ENCODE results near the gene TBC1D4. TPM values are rescaled to one million over a fixed set of nuclear protein-coding genes. Genes with fewer than 3 reads are reported as not detected.

TBC1D4 gene
- total RNA-seq, 1 experiment from 2014 or later = 177 TPM

- Mint-ChIP-seq H3K27ac (ENCODE audit: unreplicated experiment) (no peak overlapping the region), H3K36me3 (ENCODE audit: insufficient read depth, unreplicated experiment) (no peaks in the 10 kb centered on the region)
- CTCF ChIA-PET = no interaction called here
Measured at GRCh38 chr13:75495938-75496337, 14.0 kb upstream of the TBC1D4 start.

GRCh38 chr13:75494491-75494890 lies 12.5 kb upstream of the TBC1D4 start:
- CTCF ChIA-PET = no interaction called here
- H3K4me3 Mint-ChIP-seq (ENCODE audit: unreplicated experiment) = no peak overlapping the region
- Histone ChIP-seq H3K4me3 (ENCODE audit: low read depth, low read length) (no peak overlapping the region), H3K4me1 (no peaks in the 10 kb centered on the region), H3K9me3 (no peaks in the 10 kb centered on the region), H3K36me3 (ENCODE audit: control insufficient read depth, insufficient read depth, low read length) (no peaks in the 10 kb centered on the region), H3K27me3 (replicated peaks; ENCODE audit: control insufficient read depth, insufficient read depth, low read length) (no peaks in the 10 kb centered on the region)
- no peaks in the 10 kb centered on the region for H3K36me3 Mint-ChIP-seq (ENCODE audit: insufficient read depth, unreplicated experiment)
- peaks cover 3% of the 10 kb centered on the region for H3K27me3 Mint-ChIP-seq (ENCODE audit: insufficient read depth, unreplicated experiment)
- no peaks in the 10 kb centered on the region for H3K9me3 Mint-ChIP-seq (ENCODE audit: unreplicated experiment)
- POLR2A ChIA-PET = no interaction called here
- no peak for DNase-seq
- BruUV-seq (replicated peaks) = no TSS peak
- no peaks in the 10 kb centered on the region for H3K4me1 Mint-ChIP-seq (ENCODE audit: low read depth, unreplicated experiment)
- H3K27ac Mint-ChIP-seq (ENCODE audit: unreplicated experiment) = no peak overlapping the region
- intact Hi-C loops (cut with micrococcal nuclease; ENCODE audit: unreplicated experiment) = no loop called here
- no peak for TF ChIP-seq CTCF (IDR thresholded peaks at IDR 0.05; ENCODE audit: insufficient read depth in 1 of 2, low read depth in 1 of 2, low read length in 1 of 2, severe bottlenecking in 1 of 2, unreplicated experiment in 1 of 2)

More at GRCh38 chr13:75495938-75496337, 14.0 kb upstream of the TBC1D4 start:
- Histone ChIP-seq H3K9me3 (no peaks in the 10 kb centered on the region), H3K4me3 (ENCODE audit: low read depth, low read length) (no peak overlapping the region), H3K36me3 (ENCODE audit: control insufficient read depth, insufficient read depth, low read length) (no peaks in the 10 kb centered on the region), H3K4me1 (no peaks in the 10 kb centered on the region), H3K27me3 (replicated peaks; ENCODE audit: control insufficient read depth, insufficient read depth, low read length) (no peaks in the 10 kb centered on the region)
- no peak for TF ChIP-seq CTCF (IDR thresholded peaks at IDR 0.05; ENCODE audit: insufficient read depth in 1 of 2, low read depth in 1 of 2, low read length in 1 of 2, severe bottlenecking in 1 of 2, unreplicated experiment in 1 of 2)
- H3K4me1 Mint-ChIP-seq (ENCODE audit: low read depth, unreplicated experiment) = no peaks in the 10 kb centered on the region
- intact Hi-C loops (cut with micrococcal nuclease; ENCODE audit: unreplicated experiment) = no loop called here
- BruUV-seq (replicated peaks) = no TSS peak
- H3K9me3 Mint-ChIP-seq (ENCODE audit: unreplicated experiment) = no peaks in the 10 kb centered on the region
- POLR2A ChIA-PET = no interaction called here
- DNase-seq = no peak
- H3K4me3 Mint-ChIP-seq (ENCODE audit: unreplicated experiment) = no peak overlapping the region
- peaks cover 3% of the 10 kb centered on the region for H3K27me3 Mint-ChIP-seq (ENCODE audit: insufficient read depth, unreplicated experiment)

- Histone ChIP-seq H3K4me3 (ENCODE audit: low read depth, low read length) (no peak overlapping the region), H3K9me3 (no peaks in the 10 kb centered on the region), H3K36me3 (ENCODE audit: control insufficient read depth, insufficient read depth, low read length) (no peaks in the 10 kb centered on the region), H3K4me1 (no peaks in the 10 kb centered on the region), H3K27me3 (replicated peaks; ENCODE audit: control insufficient read depth, insufficient read depth, low read length) (no peaks in the 10 kb centered on the region)
- Mint-ChIP-seq H3K9me3 (ENCODE audit: unreplicated experiment) (no peaks in the 10 kb centered on the region), H3K4me1 (ENCODE audit: low read depth, unreplicated experiment) (no peaks in the 10 kb centered on the region), H3K4me3 (ENCODE audit: unreplicated experiment) (no peak overlapping the region), H3K27me3 (ENCODE audit: insufficient read depth, unreplicated experiment) (no peaks in the 10 kb centered on the region), H3K27ac (ENCODE audit: unreplicated experiment) (no peak overlapping the region), H3K36me3 (ENCODE audit: insufficient read depth, unreplicated experiment) (no peaks in the 10 kb centered on the region)
- no TSS peak for BruUV-seq (replicated peaks)
- POLR2A ChIA-PET = no interaction called here
- TF ChIP-seq CTCF (IDR thresholded peaks at IDR 0.05; ENCODE audit: insufficient read depth in 1 of 2, low read depth in 1 of 2, low read length in 1 of 2, severe bottlenecking in 1 of 2, unreplicated experiment in 1 of 2) = no peak
- CTCF ChIA-PET = no interaction called here
- DNase-seq = no peak
- intact Hi-C loops (cut with micrococcal nuclease; ENCODE audit: unreplicated experiment) = no loop called here
Measured at GRCh38 chr13:75493156-75493555, 11.2 kb upstream of the TBC1D4 start.
